Measurements from ENCODE around the gene ZBTB32. TPM values are rescaled to one million over a fixed set of nuclear protein-coding genes. Genes with fewer than 3 reads are reported as not detected.

ZBTB32 gene
- not detected in 5 replicates for total RNA-seq (2022; extraction: Qiagen RNA extraction; ENCODE audit: low read depth)

GRCh38 chr19:35704218-35704617 lies at the start of gene ZBTB32:
ZBTB32 (plus strand) TSS chr19:35704558; CDS start chr19:35714627, 10,069 bp downstream.

GRCh38 chr19:35666251-35666913 lies 38.0 kb upstream of the ZBTB32 start, which contains the start of gene UPK1A:
UPK1A (plus strand) TSS chr19:35666517; CDS start chr19:35666813, 296 bp downstream.

GRCh38 chr19:35717665-35718344 lies 13.4 kb downstream of the ZBTB32 start, which contains the start of gene KMT2B:
KMT2B (plus strand) TSS chr19:35718003; CDS start chr19:35718019, 16 bp downstream.

GRCh38 chr19:35742121-35742724 lies 37.9 kb downstream of the ZBTB32 start, which contains the start of gene IGFLR1:
IGFLR1 (minus strand) TSS chr19:35742452; CDS start chr19:35741180, 1,272 bp downstream.

GRCh38 chr19:35745328-35746086 lies 41.1 kb downstream of the ZBTB32 start, which contains the start of the genes PSENEN and U2AF1L4:
PSENEN (plus strand) TSS chr19:35745651; CDS start chr19:35745931, 280 bp downstream.
U2AF1L4 (minus strand) TSS chr19:35745418; CDS start chr19:35745391, 27 bp downstream.

GRCh38 chr19:35748106-35749020 lies 44.0 kb downstream of the ZBTB32 start, which contains the start of gene LIN37:
LIN37 (plus strand) TSS chr19:35748576; CDS start chr19:35748725, 149 bp downstream.

GRCh38 chr19:35756377-35757230 lies 52.2 kb downstream of the ZBTB32 start, which contains the start of gene HSPB6:
HSPB6 (minus strand) TSS chr19:35757029; CDS start chr19:35757008, 21 bp downstream.

GRCh38 chr19:35757749-35758608 lies 53.6 kb downstream of the ZBTB32 start, which contains the start of gene PROSER3:
PROSER3 (plus strand) TSS chr19:35758176; CDS start chr19:35758216, 40 bp downstream.

Other genes with a start within 250 kb of the ZBTB32 start
- gene KRTDAP, start 214.1 kb upstream of the ZBTB32 start, total RNA-seq (2022; extraction: Qiagen RNA extraction; ENCODE audit: low read depth), result not detected in 5 replicates
- 34.6 to 40.9 TPM (median 36.9 TPM) in 5 replicates for gene DMKN, start 190.9 kb upstream of the ZBTB32 start, total RNA-seq (2022; extraction: Qiagen RNA extraction; ENCODE audit: low read depth)
- 1.8 to 3.7 TPM (median 3.0 TPM) in 5 replicates for gene SBSN, start 176.2 kb upstream of the ZBTB32 start, total RNA-seq (2022; extraction: Qiagen RNA extraction; ENCODE audit: low read depth)
- 0.08 to 0.21 TPM (median 0.17 TPM) in 4 of 5 replicates, not detected in the other for gene GAPDHS, start 171.1 kb upstream of the ZBTB32 start, total RNA-seq (2022; extraction: Qiagen RNA extraction; ENCODE audit: low read depth)
- 383 to 426 TPM (median 419 TPM) in 5 replicates for gene TMEM147, start 158.9 kb upstream of the ZBTB32 start, total RNA-seq (2022; extraction: Qiagen RNA extraction; ENCODE audit: low read depth)
- gene ATP4A, start 140.9 kb upstream of the ZBTB32 start, total RNA-seq (2022; extraction: Qiagen RNA extraction; ENCODE audit: low read depth), result 0.10 TPM in 1 of 5 replicates, not detected in the others
- gene PMIS2, start 118.4 kb upstream of the ZBTB32 start, total RNA-seq (2022; extraction: Qiagen RNA extraction; ENCODE audit: low read depth), result not detected in 5 replicates
- gene HAUS5, start 91.8 kb upstream of the ZBTB32 start, total RNA-seq (2022; extraction: Qiagen RNA extraction; ENCODE audit: low read depth), result 12.2 to 17.4 TPM (median 14.8 TPM) in 5 replicates
- gene RBM42, start 75.5 kb upstream of the ZBTB32 start, total RNA-seq (2022; extraction: Qiagen RNA extraction; ENCODE audit: low read depth), result 147 to 204 TPM (median 201 TPM) in 5 replicates
- 2.1 to 3.1 TPM (median 2.2 TPM) in 5 replicates for gene ETV2, start 62.8 kb upstream of the ZBTB32 start, total RNA-seq (2022; extraction: Qiagen RNA extraction; ENCODE audit: low read depth)
- 1,289 to 1,613 TPM (median 1,322 TPM) in 5 replicates for gene COX6B1, start 56.2 kb upstream of the ZBTB32 start, total RNA-seq (2022; extraction: Qiagen RNA extraction; ENCODE audit: low read depth)
- gene UPK1A, start 38.0 kb upstream of the ZBTB32 start, total RNA-seq (2022; extraction: Qiagen RNA extraction; ENCODE audit: low read depth), result 0.41 to 1.2 TPM (median 0.91 TPM) in 5 replicates
- gene KMT2B, start 13.4 kb downstream of the ZBTB32 start, total RNA-seq (2022; extraction: Qiagen RNA extraction; ENCODE audit: low read depth), result 48.1 to 60.8 TPM (median 55.0 TPM) in 5 replicates
- gene IGFLR1, start 37.9 kb downstream of the ZBTB32 start, total RNA-seq (2022; extraction: Qiagen RNA extraction; ENCODE audit: low read depth), result 7.6 to 13.3 TPM (median 10.2 TPM) in 5 replicates
- 25.2 to 29.1 TPM (median 25.8 TPM) in 5 replicates for gene U2AF1L4, start 40.9 kb downstream of the ZBTB32 start, total RNA-seq (2022; extraction: Qiagen RNA extraction; ENCODE audit: low read depth)
- gene PSENEN, start 41.1 kb downstream of the ZBTB32 start, total RNA-seq (2022; extraction: Qiagen RNA extraction; ENCODE audit: low read depth), result 260 to 334 TPM (median 276 TPM) in 5 replicates
- 20.0 to 28.4 TPM (median 22.7 TPM) in 5 replicates for gene LIN37, start 44.0 kb downstream of the ZBTB32 start, total RNA-seq (2022; extraction: Qiagen RNA extraction; ENCODE audit: low read depth)
- gene HSPB6, start 52.5 kb downstream of the ZBTB32 start, total RNA-seq (2022; extraction: Qiagen RNA extraction; ENCODE audit: low read depth), result 0.18 to 0.38 TPM (median 0.32 TPM) in 4 of 5 replicates, not detected in the other
- gene PROSER3, start 53.6 kb downstream of the ZBTB32 start, total RNA-seq (2022; extraction: Qiagen RNA extraction; ENCODE audit: low read depth), result 21.3 to 29.7 TPM (median 26.3 TPM) in 5 replicates
- 4.1 to 8.6 TPM (median 6.0 TPM) in 5 replicates for gene ARHGAP33, start 71.0 kb downstream of the ZBTB32 start, total RNA-seq (2022; extraction: Qiagen RNA extraction; ENCODE audit: low read depth)
- gene PRODH2, start 108.3 kb downstream of the ZBTB32 start, total RNA-seq (2022; extraction: Qiagen RNA extraction; ENCODE audit: low read depth), result 0.18 to 0.80 TPM (median 0.29 TPM) in 5 replicates
- gene NPHS1, start 147.9 kb downstream of the ZBTB32 start, total RNA-seq (2022; extraction: Qiagen RNA extraction; ENCODE audit: low read depth), result 0.41 to 0.75 TPM (median 0.59 TPM) in 5 replicates
- gene KIRREL2, start 152.4 kb downstream of the ZBTB32 start, total RNA-seq (2022; extraction: Qiagen RNA extraction; ENCODE audit: low read depth), result 0.46 to 0.74 TPM (median 0.53 TPM) in 5 replicates
- gene APLP1, start 164.0 kb downstream of the ZBTB32 start, total RNA-seq (2022; extraction: Qiagen RNA extraction; ENCODE audit: low read depth), result 65.9 to 95.9 TPM (median 93.4 TPM) in 5 replicates
- gene NFKBID, start 196.0 kb downstream of the ZBTB32 start, total RNA-seq (2022; extraction: Qiagen RNA extraction; ENCODE audit: low read depth), result 4.8 to 7.4 TPM (median 6.3 TPM) in 5 replicates
- gene HCST, start 198.0 kb downstream of the ZBTB32 start, total RNA-seq (2022; extraction: Qiagen RNA extraction; ENCODE audit: low read depth), result 0.28 to 0.45 TPM in 2 of 5 replicates, not detected in the others
- gene TYROBP, start 203.7 kb downstream of the ZBTB32 start, total RNA-seq (2022; extraction: Qiagen RNA extraction; ENCODE audit: low read depth), result not detected in 5 replicates
- 13.5 to 23.2 TPM (median 21.2 TPM) in 5 replicates for gene LRFN3, start 231.8 kb downstream of the ZBTB32 start, total RNA-seq (2022; extraction: Qiagen RNA extraction; ENCODE audit: low read depth)

Data from A549 treated with GW870086 at 1 μM for 4 hours (cell line).